Neural crest cell (in vitro differentiated cells): ENCODE measurements around the gene CBLN1. TPM values are rescaled to one million over a fixed set of nuclear protein-coding genes. Genes with fewer than 3 reads are reported as not detected.

Source experiments
- DNase-seq: peaks from one replicate; pipeline ENCODE4 v3.0.0; 2021; ENCODE audit warnings: low read depth, mixed read lengths, low spot score
- H3K27ac Mint-ChIP-seq: one replicate; pipeline ENCODE4 v1.8.0; 2021; ENCODE audit warnings: mild to moderate bottlenecking, mixed read lengths; ENCODE audit not compliant: unreplicated experiment
- H3K27me3 Mint-ChIP-seq: 2 replicates; pipeline ENCODE4 v1.8.0; 2021; ENCODE audit warnings: low read depth, mild to moderate bottlenecking, mixed read lengths
- H3K36me3 Mint-ChIP-seq: 2 replicates; pipeline ENCODE4 v1.8.0; 2021; ENCODE audit warnings: low read depth, mild to moderate bottlenecking, mixed read lengths
- H3K4me1 Mint-ChIP-seq: 2 replicates; pipeline ENCODE4 v1.8.0; 2021; ENCODE audit warnings: mixed read lengths
- H3K4me3 Mint-ChIP-seq: one replicate; pipeline ENCODE4 v1.8.0; 2021; ENCODE audit warnings: mild to moderate bottlenecking, mixed read lengths
- H3K9me3 Mint-ChIP-seq: 2 replicates; pipeline ENCODE4 v1.8.0; 2021; ENCODE audit warnings: mixed read lengths
- total RNA-seq: library from RNA; stranded (reverse); gene quantifications from 2 replicates; pipeline ENCODE4 v1.2.1, GENCODE V29; 2021
- TF ChIP-seq, protein P1 (sequence below): fragments of 200-600 bp; sonication (generic); conservative IDR thresholded peaks from 2 replicates; pipeline ENCODE4 v1.5.0; 2021; ENCODE audit warnings: antibody characterized with exemption, mild to moderate bottlenecking

The CBLN1 gene
- total RNA-seq, 1 donor from 2014 or later = 0.61 TPM

- H3K36me3 Mint-ChIP-seq = no peaks in the 10 kb centered on the region
- DNase-seq = peak; percentile 95
- no peak overlapping the region for H3K27ac Mint-ChIP-seq
- TF ChIP-seq, protein P1, sequence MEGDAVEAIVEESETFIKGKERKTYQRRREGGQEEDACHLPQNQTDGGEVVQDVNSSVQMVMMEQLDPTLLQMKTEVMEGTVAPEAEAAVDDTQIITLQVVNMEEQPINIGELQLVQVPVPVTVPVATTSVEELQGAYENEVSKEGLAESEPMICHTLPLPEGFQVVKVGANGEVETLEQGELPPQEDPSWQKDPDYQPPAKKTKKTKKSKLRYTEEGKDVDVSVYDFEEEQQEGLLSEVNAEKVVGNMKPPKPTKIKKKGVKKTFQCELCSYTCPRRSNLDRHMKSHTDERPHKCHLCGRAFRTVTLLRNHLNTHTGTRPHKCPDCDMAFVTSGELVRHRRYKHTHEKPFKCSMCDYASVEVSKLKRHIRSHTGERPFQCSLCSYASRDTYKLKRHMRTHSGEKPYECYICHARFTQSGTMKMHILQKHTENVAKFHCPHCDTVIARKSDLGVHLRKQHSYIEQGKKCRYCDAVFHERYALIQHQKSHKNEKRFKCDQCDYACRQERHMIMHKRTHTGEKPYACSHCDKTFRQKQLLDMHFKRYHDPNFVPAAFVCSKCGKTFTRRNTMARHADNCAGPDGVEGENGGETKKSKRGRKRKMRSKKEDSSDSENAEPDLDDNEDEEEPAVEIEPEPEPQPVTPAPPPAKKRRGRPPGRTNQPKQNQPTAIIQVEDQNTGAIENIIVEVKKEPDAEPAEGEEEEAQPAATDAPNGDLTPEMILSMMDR = peak; percentile 72
- H3K9me3 Mint-ChIP-seq = no peaks in the 10 kb centered on the region
- peaks cover 19% of the 10 kb centered on the region for H3K4me1 Mint-ChIP-seq
- peak overlapping the region; percentile 49 for H3K4me3 Mint-ChIP-seq
- peaks cover 92% of the 10 kb centered on the region for H3K27me3 Mint-ChIP-seq
Observed at GRCh38 chr16:49281843-49282642, 405 bp upstream of the CBLN1 start.

GRCh38 chr16:49280841-49281371 lies 732 bp downstream of the CBLN1 start:
- TF ChIP-seq, protein P1 = no peak
- DNase-seq = no peak

GRCh38 chr16:49280105-49280741 lies 1.4 kb downstream of the CBLN1 start:
- peak overlapping the region; percentile 80 for H3K4me3 Mint-ChIP-seq
- no peaks in the 10 kb centered on the region for H3K9me3 Mint-ChIP-seq
- H3K27ac Mint-ChIP-seq = no peak overlapping the region
- H3K4me1 Mint-ChIP-seq = peaks cover 19% of the 10 kb centered on the region
- DNase-seq = no peak
- peaks cover 92% of the 10 kb centered on the region for H3K27me3 Mint-ChIP-seq
- TF ChIP-seq, protein P1 = no peak
- no peaks in the 10 kb centered on the region for H3K36me3 Mint-ChIP-seq

More at GRCh38 chr16:49280841-49281371, 732 bp downstream of the CBLN1 start:
- H3K27me3 Mint-ChIP-seq = peaks cover 92% of the 10 kb centered on the region
- H3K27ac Mint-ChIP-seq = no peak overlapping the region
- H3K36me3 Mint-ChIP-seq = no peaks in the 10 kb centered on the region
- peaks cover 19% of the 10 kb centered on the region for H3K4me1 Mint-ChIP-seq
- H3K4me3 Mint-ChIP-seq = peak overlapping the region; percentile 80
- no peaks in the 10 kb centered on the region for H3K9me3 Mint-ChIP-seq

DNA sequence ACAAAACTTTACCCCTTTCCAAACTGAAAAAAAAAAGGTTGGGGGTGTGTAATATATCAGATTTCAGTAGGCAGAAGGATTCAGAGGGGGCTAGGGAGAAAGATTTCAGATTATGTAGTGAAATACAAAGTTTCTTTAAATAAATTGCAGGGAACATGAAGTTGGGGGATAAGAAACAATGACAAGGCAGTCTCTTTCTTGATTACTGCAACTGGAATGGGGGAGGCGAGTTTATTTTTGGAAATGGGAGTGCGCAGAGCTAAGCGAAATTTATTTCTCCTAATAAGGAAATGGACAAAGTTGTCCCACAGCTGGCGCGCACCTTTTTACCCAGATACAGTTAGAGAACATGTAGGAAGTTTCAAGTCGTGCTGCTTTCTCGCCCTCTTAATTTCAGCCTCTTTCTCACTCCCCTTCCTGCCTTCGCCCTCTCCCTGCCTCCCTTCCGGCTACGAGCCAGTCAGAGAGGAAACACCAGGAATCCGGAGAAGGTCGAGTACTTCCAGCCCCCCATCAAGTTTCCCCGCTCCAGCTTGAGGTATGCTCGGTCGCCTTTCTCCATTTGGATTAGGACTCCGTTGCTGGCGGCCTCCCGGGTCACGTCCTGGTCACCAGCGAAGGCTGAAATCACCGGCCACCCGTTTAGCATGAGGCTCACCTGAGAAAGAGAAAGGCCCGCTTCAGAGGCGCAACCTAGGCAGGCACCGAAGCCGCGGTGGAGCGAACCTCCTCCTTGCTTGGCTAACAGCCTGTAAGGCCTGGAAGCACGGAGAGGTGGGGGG lies 2.5 kb downstream of the CBLN1 start:
- no peaks in the 10 kb centered on the region for H3K36me3 Mint-ChIP-seq
- peaks cover 92% of the 10 kb centered on the region for H3K27me3 Mint-ChIP-seq
- H3K4me3 Mint-ChIP-seq = peak overlapping the region; percentile 36
- TF ChIP-seq, protein P1 = no peak
- no peak for DNase-seq
- peaks cover 27% of the 10 kb centered on the region for H3K4me1 Mint-ChIP-seq
- H3K9me3 Mint-ChIP-seq = no peaks in the 10 kb centered on the region
- H3K27ac Mint-ChIP-seq = no peak overlapping the region

DNA sequence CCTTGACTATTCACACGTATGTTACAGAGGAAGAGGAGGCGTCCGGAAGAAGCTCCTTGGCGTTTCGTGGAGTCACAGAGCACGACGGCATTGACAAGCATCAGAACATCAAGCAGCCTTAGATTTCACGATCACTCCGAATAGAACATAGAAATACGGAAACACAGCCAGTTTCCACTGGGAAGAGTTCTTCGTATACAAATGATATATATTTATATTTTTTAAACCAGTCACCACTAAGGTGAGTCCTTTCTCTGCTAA lies 3.1 kb downstream of the CBLN1 start:
- no peaks in the 10 kb centered on the region for H3K9me3 Mint-ChIP-seq
- no peak for DNase-seq
- H3K4me1 Mint-ChIP-seq = peaks cover 27% of the 10 kb centered on the region
- TF ChIP-seq, protein P1 = no peak
- H3K27ac Mint-ChIP-seq = no peak overlapping the region
- peak overlapping the region; percentile 57 for H3K4me3 Mint-ChIP-seq
- peaks cover 92% of the 10 kb centered on the region for H3K27me3 Mint-ChIP-seq
- no peaks in the 10 kb centered on the region for H3K36me3 Mint-ChIP-seq
